Activated T-cell treated with anti-CD3 and anti-CD28 coated beads, Interleukin-2, amount 50 U/mL, for 4 hours (primary cell): ENCODE measurements around the gene TRAF2. TPM values are rescaled to one million over a fixed set of nuclear protein-coding genes. Genes with fewer than 3 reads are reported as not detected.

Source experiments
- ATAC-seq, 2 donors: fragments of 200-7000 bp; cut with Tn5 transposase; one replicate each; pipeline ENCODE4 v1.10.0; 2021
- DNase-seq: peaks from one replicate; pipeline ENCODE4 v3.0.0-alpha.2; 2020
- H3K27me3 Mint-ChIP-seq: one replicate; pipeline ENCODE4 v1.8.0; 2021; ENCODE audit warnings: low read depth, mixed read lengths
- H3K36me3 Mint-ChIP-seq: one replicate; pipeline ENCODE4 v1.8.0; 2022; ENCODE audit warnings: mixed read lengths; ENCODE audit not compliant: insufficient read depth
- H3K4me1 Mint-ChIP-seq: one replicate; pipeline ENCODE4 v1.8.0; 2021; ENCODE audit warnings: low read depth, mixed read lengths
- H3K4me3 Mint-ChIP-seq: one replicate; pipeline ENCODE4 v1.8.0; 2021; ENCODE audit warnings: mild to moderate bottlenecking, moderate library complexity, mixed read lengths
- H3K9me3 Mint-ChIP-seq: one replicate; pipeline ENCODE4 v1.8.0; 2021; ENCODE audit warnings: mixed read lengths
- total RNA-seq, 3 donors: library from RNA; stranded (reverse); gene quantifications; one replicate each; pipeline ENCODE4 v1.2.1, GENCODE V29; 2021

Gene TRAF2
- total RNA-seq, 3 donors from 2014 or later = 64.3 to 73.4 (median 68.8) TPM

- no peak for DNase-seq
- Mint-ChIP-seq H3K36me3 (no peaks in the 10 kb centered on the region), H3K4me1 (peaks cover 11% of the 10 kb centered on the region), H3K27me3 (peaks cover 7% of the 10 kb centered on the region), H3K4me3 (no peak within 1 kb of the TSS), H3K9me3 (no peaks in the 10 kb centered on the region)
- no peak for ATAC-seq
Measured at GRCh38 chr9:136851941-136852663, 34.2 kb upstream of the TRAF2 start, which contains the start of gene MAMDC4. Gene MAMDC4, plus strand, starts transcription at chr9:136852346. Its CDS starts 71 bp downstream, at chr9:136852417.

GRCh38 chr9:136852664-136853595 is 33.4 kb upstream of the TRAF2 start:
- Mint-ChIP-seq H3K4me3 (no peak overlapping the region), H3K36me3 (no peaks in the 10 kb centered on the region), H3K4me1 (peaks cover 6% of the 10 kb centered on the region), H3K9me3 (no peaks in the 10 kb centered on the region), H3K27me3 (peaks cover 2% of the 10 kb centered on the region)
- no peak for DNase-seq
- ATAC-seq = no peak

GRCh38 chr9:136853596-136854112 is 32.7 kb upstream of the TRAF2 start:
- H3K4me3 Mint-ChIP-seq = no peak overlapping the region
- ATAC-seq = no peak
- no peak for DNase-seq
- no peaks in the 10 kb centered on the region for H3K9me3 Mint-ChIP-seq
- H3K36me3 Mint-ChIP-seq = no peaks in the 10 kb centered on the region
- no peaks in the 10 kb centered on the region for H3K27me3 Mint-ChIP-seq
- peaks cover 5% of the 10 kb centered on the region for H3K4me1 Mint-ChIP-seq

- no peaks in the 10 kb centered on the region for H3K27me3 Mint-ChIP-seq
- peaks cover 5% of the 10 kb centered on the region for H3K4me1 Mint-ChIP-seq
- no peak overlapping the region for H3K4me3 Mint-ChIP-seq
- DNase-seq = no peak
- no peak for ATAC-seq
- H3K36me3 Mint-ChIP-seq = no peaks in the 10 kb centered on the region
- no peaks in the 10 kb centered on the region for H3K9me3 Mint-ChIP-seq
Measured at GRCh38 chr9:136854113-136854841, 32.0 kb upstream of the TRAF2 start.

GRCh38 chr9:136854842-136855460 is 31.4 kb upstream of the TRAF2 start:
- H3K9me3 Mint-ChIP-seq = no peaks in the 10 kb centered on the region
- no peak for ATAC-seq

GRCh38 chr9:136855461-136856078 is 30.7 kb upstream of the TRAF2 start:
- no peaks in the 10 kb centered on the region for H3K9me3 Mint-ChIP-seq
- no peaks in the 10 kb centered on the region for H3K4me1 Mint-ChIP-seq
- no peak overlapping the region for H3K4me3 Mint-ChIP-seq
- no peaks in the 10 kb centered on the region for H3K27me3 Mint-ChIP-seq
- ATAC-seq (no peak), DNase-seq (no peak)
- H3K36me3 Mint-ChIP-seq = no peaks in the 10 kb centered on the region

More at GRCh38 chr9:136854842-136855460, 31.4 kb upstream of the TRAF2 start:
- H3K4me1 Mint-ChIP-seq = peaks cover 2% of the 10 kb centered on the region
- H3K27me3 Mint-ChIP-seq = no peaks in the 10 kb centered on the region
- no peaks in the 10 kb centered on the region for H3K36me3 Mint-ChIP-seq
- H3K4me3 Mint-ChIP-seq = no peak overlapping the region
- no peak for DNase-seq

- Mint-ChIP-seq H3K4me3 (no peak overlapping the region), H3K36me3 (no peaks in the 10 kb centered on the region), H3K9me3 (no peaks in the 10 kb centered on the region), H3K4me1 (no peaks in the 10 kb centered on the region), H3K27me3 (no peaks in the 10 kb centered on the region)
- DNase-seq (no peak), ATAC-seq (no peak)
Measured at GRCh38 chr9:136856079-136856476, 30.2 kb upstream of the TRAF2 start.

GRCh38 chr9:136856541-136857141 is 29.7 kb upstream of the TRAF2 start:
- no peaks in the 10 kb centered on the region for H3K36me3 Mint-ChIP-seq
- no peaks in the 10 kb centered on the region for H3K27me3 Mint-ChIP-seq
- H3K4me3 Mint-ChIP-seq = no peak overlapping the region
- ATAC-seq (no peak), DNase-seq (no peak)
- H3K4me1 Mint-ChIP-seq = no peaks in the 10 kb centered on the region
- H3K9me3 Mint-ChIP-seq = no peaks in the 10 kb centered on the region

- Mint-ChIP-seq H3K9me3 (no peaks in the 10 kb centered on the region), H3K4me3 (no peak overlapping the region), H3K36me3 (no peaks in the 10 kb centered on the region), H3K4me1 (no peaks in the 10 kb centered on the region), H3K27me3 (no peaks in the 10 kb centered on the region)
- no peak for DNase-seq
- ATAC-seq = no peak
Measured at GRCh38 chr9:136857166-136857565, 29.1 kb upstream of the TRAF2 start.

GRCh38 chr9:136857581-136858412 is 28.5 kb upstream of the TRAF2 start:
- Mint-ChIP-seq H3K36me3 (peaks cover 1% of the 10 kb centered on the region), H3K27me3 (no peaks in the 10 kb centered on the region), H3K4me3 (no peak overlapping the region), H3K4me1 (no peaks in the 10 kb centered on the region), H3K9me3 (no peaks in the 10 kb centered on the region)
- ATAC-seq (no peak), DNase-seq (no peak)

- H3K4me3 Mint-ChIP-seq = no peak overlapping the region
- H3K4me1 Mint-ChIP-seq = no peaks in the 10 kb centered on the region
- no peaks in the 10 kb centered on the region for H3K27me3 Mint-ChIP-seq
- peaks cover 3% of the 10 kb centered on the region for H3K36me3 Mint-ChIP-seq
- no peaks in the 10 kb centered on the region for H3K9me3 Mint-ChIP-seq
- DNase-seq (no peak), ATAC-seq (no peak)
Measured at GRCh38 chr9:136858452-136858843, 27.9 kb upstream of the TRAF2 start.

GRCh38 chr9:136858844-136859757 is 27.2 kb upstream of the TRAF2 start:
- Mint-ChIP-seq H3K27me3 (no peaks in the 10 kb centered on the region), H3K4me1 (peaks cover 5% of the 10 kb centered on the region), H3K4me3 (no peak overlapping the region), H3K36me3 (peaks cover 6% of the 10 kb centered on the region), H3K9me3 (no peaks in the 10 kb centered on the region)
- DNase-seq = no peak
- ATAC-seq = no peak
